Neural crest cell (in vitro differentiated cells): Measurements from ENCODE around the gene B4GALT2. TPM values are rescaled to one million over a fixed set of nuclear protein-coding genes. Genes with fewer than 3 reads are reported as not detected.
A peak's percentile ranks its signal among the peaks of the same experiment; 100 is the strongest.

Experiments
- DNase-seq: peaks from one replicate; pipeline ENCODE4 v3.0.0; 2021; ENCODE audit warnings: low read depth, mixed read lengths, low spot score
- H3K27ac Mint-ChIP-seq: one replicate; pipeline ENCODE4 v1.8.0; 2021; ENCODE audit warnings: mild to moderate bottlenecking, mixed read lengths; ENCODE audit not compliant: unreplicated experiment
- H3K27me3 Mint-ChIP-seq: 2 replicates; pipeline ENCODE4 v1.8.0; 2021; ENCODE audit warnings: low read depth, mild to moderate bottlenecking, mixed read lengths
- H3K36me3 Mint-ChIP-seq: 2 replicates; pipeline ENCODE4 v1.8.0; 2021; ENCODE audit warnings: low read depth, mild to moderate bottlenecking, mixed read lengths
- H3K4me1 Mint-ChIP-seq: 2 replicates; pipeline ENCODE4 v1.8.0; 2021; ENCODE audit warnings: mixed read lengths
- H3K4me3 Mint-ChIP-seq: one replicate; pipeline ENCODE4 v1.8.0; 2021; ENCODE audit warnings: mild to moderate bottlenecking, mixed read lengths
- H3K9me3 Mint-ChIP-seq: 2 replicates; pipeline ENCODE4 v1.8.0; 2021; ENCODE audit warnings: mixed read lengths
- total RNA-seq: library from RNA; stranded (reverse); gene quantifications from 2 replicates; pipeline ENCODE4 v1.2.1, GENCODE V29; 2021
- TF ChIP-seq, protein P1 (sequence below): fragments of 200-600 bp; sonication (generic); conservative IDR thresholded peaks from 2 replicates; pipeline ENCODE4 v1.5.0; 2021; ENCODE audit warnings: antibody characterized with exemption, mild to moderate bottlenecking

Gene B4GALT2
- total RNA-seq, 1 donor from 2014 or later = 88.7 TPM

DNA sequence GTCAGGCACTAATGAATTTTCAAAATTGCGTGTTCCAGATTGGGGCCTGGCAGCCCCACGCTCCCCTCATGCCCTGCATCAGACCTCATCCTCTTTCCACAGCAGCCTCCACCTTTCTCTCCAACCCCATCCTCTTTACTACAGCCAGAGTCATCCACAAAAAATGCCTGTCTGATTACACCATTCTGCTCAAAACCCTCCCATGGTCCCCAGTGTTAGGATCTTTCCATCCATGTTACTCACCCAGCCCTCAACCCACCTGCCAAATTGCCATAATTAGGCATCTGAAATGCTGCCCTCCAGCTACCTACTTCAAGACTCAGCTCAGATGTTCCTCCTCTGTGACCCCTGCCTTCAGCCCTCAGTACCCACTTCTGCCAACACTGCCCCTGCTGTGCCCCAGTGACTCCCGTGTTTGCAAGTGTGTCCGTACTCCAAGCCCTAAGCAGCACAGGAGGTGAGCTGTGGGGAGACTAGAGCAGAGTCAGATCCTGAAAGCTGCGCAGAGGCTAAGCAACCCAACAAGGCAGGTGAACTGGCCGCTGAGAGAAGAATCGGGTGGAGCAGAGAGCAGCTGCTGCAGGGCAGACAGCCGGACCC, 46.1 kb upstream of the B4GALT2 start:
- no peaks in the 10 kb centered on the region for H3K36me3 Mint-ChIP-seq
- peaks cover 48% of the 10 kb centered on the region for H3K27me3 Mint-ChIP-seq
- no peak for DNase-seq
- TF ChIP-seq, protein P1, sequence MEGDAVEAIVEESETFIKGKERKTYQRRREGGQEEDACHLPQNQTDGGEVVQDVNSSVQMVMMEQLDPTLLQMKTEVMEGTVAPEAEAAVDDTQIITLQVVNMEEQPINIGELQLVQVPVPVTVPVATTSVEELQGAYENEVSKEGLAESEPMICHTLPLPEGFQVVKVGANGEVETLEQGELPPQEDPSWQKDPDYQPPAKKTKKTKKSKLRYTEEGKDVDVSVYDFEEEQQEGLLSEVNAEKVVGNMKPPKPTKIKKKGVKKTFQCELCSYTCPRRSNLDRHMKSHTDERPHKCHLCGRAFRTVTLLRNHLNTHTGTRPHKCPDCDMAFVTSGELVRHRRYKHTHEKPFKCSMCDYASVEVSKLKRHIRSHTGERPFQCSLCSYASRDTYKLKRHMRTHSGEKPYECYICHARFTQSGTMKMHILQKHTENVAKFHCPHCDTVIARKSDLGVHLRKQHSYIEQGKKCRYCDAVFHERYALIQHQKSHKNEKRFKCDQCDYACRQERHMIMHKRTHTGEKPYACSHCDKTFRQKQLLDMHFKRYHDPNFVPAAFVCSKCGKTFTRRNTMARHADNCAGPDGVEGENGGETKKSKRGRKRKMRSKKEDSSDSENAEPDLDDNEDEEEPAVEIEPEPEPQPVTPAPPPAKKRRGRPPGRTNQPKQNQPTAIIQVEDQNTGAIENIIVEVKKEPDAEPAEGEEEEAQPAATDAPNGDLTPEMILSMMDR = no peak
- peak overlapping the region; percentile 1 for H3K4me3 Mint-ChIP-seq
- no peaks in the 10 kb centered on the region for H3K9me3 Mint-ChIP-seq
- H3K4me1 Mint-ChIP-seq = peaks cover 16% of the 10 kb centered on the region
- H3K27ac Mint-ChIP-seq = peak overlapping the region; percentile 3

DNA sequence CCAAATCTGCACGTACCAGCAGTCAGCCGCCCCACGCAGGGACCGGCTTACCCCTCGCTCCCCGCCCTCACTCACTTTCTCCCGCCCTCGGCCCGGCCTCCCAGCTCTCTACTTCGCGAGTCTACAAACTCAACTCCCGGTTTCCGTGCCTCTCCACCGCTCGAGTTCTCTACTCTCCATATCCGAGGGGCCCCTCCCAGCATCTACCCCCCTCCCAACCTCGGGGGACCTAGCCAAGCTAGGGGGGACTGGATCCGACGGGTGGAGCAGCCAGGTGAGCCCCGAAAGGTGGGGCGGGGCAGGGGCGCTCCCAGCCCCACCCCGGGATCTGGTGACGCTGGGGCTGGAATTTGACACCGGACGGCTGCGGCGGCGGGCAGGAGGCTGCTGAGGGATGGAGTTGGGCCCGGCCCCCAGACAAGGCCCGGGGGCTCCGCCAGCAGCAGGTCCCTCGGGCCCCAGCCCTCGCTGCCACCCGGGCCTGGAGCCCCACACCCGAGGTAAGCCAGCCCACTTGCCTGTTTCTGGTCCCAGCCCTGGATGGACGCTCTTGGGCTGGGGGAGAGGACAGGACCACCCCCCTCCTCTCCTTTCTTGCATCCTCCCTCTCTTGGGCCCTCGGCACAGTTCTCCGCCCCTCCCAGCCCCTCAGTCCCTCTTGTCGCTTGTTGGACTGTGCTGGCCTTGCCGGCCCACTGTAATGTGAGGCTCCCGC, 45.5 kb upstream of the B4GALT2 start, which contains the start of gene ARTN:
ARTN (plus strand) TSS at position 416 of the 715 bp plus-strand sequence. CDS start 1,856 bp downstream, outside the sequence.
- Mint-ChIP-seq H3K4me1 (peaks cover 16% of the 10 kb centered on the region), H3K4me3 (peak within 1 kb of the TSS; percentile 83), H3K36me3 (no peaks in the 10 kb centered on the region), H3K27me3 (peaks cover 53% of the 10 kb centered on the region), H3K27ac (peak within 1 kb of the TSS; percentile 3), H3K9me3 (no peaks in the 10 kb centered on the region)
- TF ChIP-seq, protein P1 = no peak
- no peak for DNase-seq

DNA sequence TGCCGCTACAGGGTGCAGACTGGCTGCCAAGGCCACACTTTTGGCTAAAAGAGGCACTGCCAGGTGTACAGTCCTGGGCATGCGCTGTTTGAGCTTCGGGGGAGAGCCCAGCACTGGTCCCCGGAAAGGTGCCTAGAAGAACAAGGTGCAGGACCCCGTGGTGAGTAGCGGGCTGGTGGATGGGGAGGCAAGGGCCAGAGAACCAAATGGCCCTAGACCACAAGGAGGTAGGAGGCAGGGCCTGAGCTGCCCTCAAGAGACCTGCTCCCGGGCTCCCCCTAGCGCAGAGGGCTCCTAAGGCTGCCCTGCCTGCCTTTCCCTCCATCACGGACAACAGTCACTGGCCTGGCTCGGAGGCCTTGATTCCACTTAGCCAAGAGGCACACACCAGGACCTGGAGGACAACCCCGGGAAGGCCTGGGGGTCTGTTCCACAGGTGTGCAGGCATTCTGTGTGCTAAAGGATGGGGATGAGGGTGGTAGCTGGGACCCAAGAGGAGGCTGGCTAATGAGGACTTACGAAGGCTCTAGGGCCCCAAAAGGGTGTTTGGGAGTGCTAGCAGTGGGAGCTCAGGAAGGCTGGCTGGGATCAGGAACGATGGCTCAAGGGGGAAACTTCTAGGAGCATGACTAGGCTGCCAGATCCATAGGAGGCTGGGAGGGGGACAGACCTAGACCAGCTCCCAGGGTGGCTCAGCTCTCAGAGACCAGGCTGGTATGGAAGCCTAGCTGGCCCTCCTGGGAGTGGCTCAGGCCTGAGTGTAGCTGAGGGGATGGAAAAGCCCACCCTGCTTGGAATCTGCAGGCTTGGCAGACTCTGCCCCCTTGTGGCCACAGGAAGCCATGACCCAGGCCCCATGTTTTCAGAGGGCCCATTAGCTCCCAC, 44.7 kb upstream of the B4GALT2 start:
- no peaks in the 10 kb centered on the region for H3K9me3 Mint-ChIP-seq
- peak overlapping the region; percentile 83 for H3K4me3 Mint-ChIP-seq
- TF ChIP-seq, protein P1 = peak; percentile 83
- peaks cover 55% of the 10 kb centered on the region for H3K27me3 Mint-ChIP-seq
- H3K4me1 Mint-ChIP-seq = peaks cover 16% of the 10 kb centered on the region
- no peaks in the 10 kb centered on the region for H3K36me3 Mint-ChIP-seq
- H3K27ac Mint-ChIP-seq = no peak overlapping the region
- DNase-seq = peak; percentile 83

DNA sequence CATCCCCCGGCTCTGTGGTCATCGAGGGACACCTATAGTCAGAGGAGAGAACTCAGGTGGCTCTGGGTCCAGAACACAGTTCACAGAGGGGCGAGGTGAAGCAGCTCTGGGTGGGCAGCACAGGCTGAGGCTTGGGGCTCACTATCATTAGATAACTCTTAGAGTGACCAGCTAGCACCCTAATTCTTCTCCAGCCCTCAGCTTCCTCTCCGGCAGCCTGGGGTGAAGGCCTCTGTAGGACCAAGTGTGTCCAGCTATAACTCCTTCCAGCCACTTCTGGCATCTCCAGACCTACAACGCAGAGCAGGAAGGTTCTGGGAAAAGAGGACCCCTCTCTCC, 44.1 kb upstream of the B4GALT2 start:
- Mint-ChIP-seq H3K9me3 (no peaks in the 10 kb centered on the region), H3K36me3 (no peaks in the 10 kb centered on the region), H3K27ac (no peak overlapping the region), H3K27me3 (peaks cover 60% of the 10 kb centered on the region), H3K4me3 (peak overlapping the region; percentile 83), H3K4me1 (peaks cover 16% of the 10 kb centered on the region)
- TF ChIP-seq, protein P1 = no peak
- no peak for DNase-seq

DNA sequence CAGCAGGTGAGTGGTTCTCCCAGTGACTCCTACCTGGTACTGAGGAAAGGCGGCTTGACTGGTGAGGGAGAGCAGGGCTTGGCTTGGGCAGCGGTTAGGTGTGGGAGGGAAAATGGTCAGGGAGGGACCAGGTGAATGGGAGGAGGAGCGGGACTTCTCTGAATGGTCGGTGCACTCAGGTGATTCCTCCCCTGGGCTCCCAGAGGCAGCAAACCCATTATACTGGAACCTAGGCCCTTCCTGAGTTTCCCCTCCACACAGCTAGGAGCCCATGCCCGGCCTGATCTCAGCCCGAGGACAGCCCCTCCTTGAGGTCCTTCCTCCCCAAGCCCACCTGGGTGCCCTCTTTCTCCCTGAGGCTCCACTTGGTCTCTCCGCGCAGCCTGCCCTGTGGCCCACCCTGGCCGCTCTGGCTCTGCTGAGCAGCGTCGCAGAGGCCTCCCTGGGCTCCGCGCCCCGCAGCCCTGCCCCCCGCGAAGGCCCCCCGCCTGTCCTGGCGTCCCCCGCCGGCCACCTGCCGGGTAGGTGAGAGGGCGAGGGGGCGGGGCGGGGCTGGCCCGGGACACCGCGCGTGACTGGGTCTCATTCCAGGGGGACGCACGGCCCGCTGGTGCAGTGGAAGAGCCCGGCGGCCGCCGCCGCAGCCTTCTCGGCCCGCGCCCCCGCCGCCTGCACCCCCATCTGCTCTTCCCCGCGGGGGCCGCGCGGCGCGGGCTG, 43.1 kb upstream of the B4GALT2 start:
- Mint-ChIP-seq H3K4me3 (peak overlapping the region; percentile 83), H3K4me1 (peaks cover 16% of the 10 kb centered on the region), H3K9me3 (no peaks in the 10 kb centered on the region), H3K27me3 (peaks cover 62% of the 10 kb centered on the region), H3K27ac (no peak overlapping the region), H3K36me3 (no peaks in the 10 kb centered on the region)
- TF ChIP-seq, protein P1 = no peak
- DNase-seq = no peak
